Suprapubic skin (tissue), 4 donors: ENCODE data around the gene COQ10B. TPM values are rescaled to one million over a fixed set of nuclear protein-coding genes. Genes with fewer than 3 reads are reported as not detected.

ENCODE experiments used
- DNase-seq, 2 donors: peaks; one replicate each; pipeline ENCODE4 v3.0.0-alpha.2; 2019; ENCODE audit warnings: low spot score in 2 of 2
- H3K27ac ChIP-seq: fragments of 200-600 bp; sonication (generic); one replicate; pipeline ENCODE4 v1.5.1; 2019
- H3K27me3 ChIP-seq: fragments of 200-600 bp; sonication (generic); one replicate; pipeline ENCODE4 v1.5.1; 2019
- H3K36me3 ChIP-seq: fragments of 200-600 bp; sonication (generic); one replicate; pipeline ENCODE4 v1.5.1; 2019
- H3K4me1 ChIP-seq: fragments of 200-600 bp; sonication (generic); one replicate; pipeline ENCODE4 v1.5.1; 2019
- H3K4me3 ChIP-seq: fragments of 200-600 bp; sonication (generic); one replicate; pipeline ENCODE4 v1.5.1; 2019; ENCODE audit warnings: mild to moderate bottlenecking
- H3K9me3 ChIP-seq: fragments of 200-600 bp; sonication (generic); one replicate; pipeline ENCODE4 v1.5.1; 2019
- EP300 ChIP-seq: sonication (generic); formaldehyde crosslinking; IDR thresholded peaks from one replicate; pipeline ENCODE4 v1.6.1; 2017; ENCODE audit warnings: antibody characterized with exemption
- POLR2A ChIP-seq, 2 donors: fragments of 450-650 bp; IDR thresholded peaks; one replicate each; pipeline ENCODE4 v1.6.1; 2017; ENCODE audit warnings: antibody characterized with exemption in 2 of 2, mild to moderate bottlenecking in 2 of 2, moderate library complexity in 2 of 2
- POLR2AphosphoS5 ChIP-seq, 3 donors: sonication (generic); formaldehyde crosslinking; IDR thresholded peaks; one replicate each; pipeline ENCODE4 v1.6.1; 2017; ENCODE audit warnings: antibody characterized with exemption in 3 of 3
- WGBS: methylation state at CpG from one replicate; pipeline ENCODE4 v1.1.5; 2018; 5-methylcytosine and 5-hydroxymethylcytosine counted together
- total RNA-seq, 4 donors: library from RNA; depleted of rRNA; stranded (reverse); fragments of >200 nt; gene quantifications; one replicate each; pipeline ENCODE4 v1.1.0, GENCODE V29; 2016
- TF ChIP-seq, protein P1 (sequence below), 2 donors: fragments of 200-600 bp in 1 of 2; fragments of 450-650 bp in 1 of 2; sonication (generic) in 1 of 2; IDR thresholded peaks; one replicate each; pipeline ENCODE4 v1.5.1; 2016 to 2019; ENCODE audit warnings: antibody characterized with exemption in 2 of 2, mild to moderate bottlenecking in 1 of 2, moderate library complexity in 1 of 2

COQ10B gene
- total RNA-seq, 4 donors from 2014 or later, result 19.7 to 30.5 (median 25.2) TPM

DNA sequence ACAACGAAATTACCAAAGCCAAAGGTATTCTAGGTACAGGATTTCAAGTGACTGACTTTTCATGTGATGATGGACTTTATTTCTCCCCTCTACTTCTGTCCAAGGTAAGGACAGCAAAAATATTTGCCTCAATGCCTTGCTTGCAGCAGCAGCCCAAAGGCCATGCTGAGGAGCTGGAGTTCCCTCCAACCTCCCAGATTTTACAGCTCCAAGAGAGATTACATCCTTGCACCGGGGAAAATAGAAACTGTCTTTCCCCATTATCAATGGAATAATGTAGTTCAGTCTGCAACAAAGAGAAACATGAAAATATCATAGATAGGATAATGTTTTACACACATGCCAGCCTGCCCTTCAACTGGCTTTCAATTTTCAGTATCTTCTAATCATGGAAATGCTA, 32.8 kb downstream of the COQ10B start:
- DNase-seq, result no peak
- H3K4me3 ChIP-seq, result no peak overlapping the region
- H3K4me1 ChIP-seq, result no peaks in the 10 kb centered on the region
- no peak for TF ChIP-seq POLR2AphosphoS5 (IDR thresholded peaks at IDR 0.05)
- TF ChIP-seq, protein P1, sequence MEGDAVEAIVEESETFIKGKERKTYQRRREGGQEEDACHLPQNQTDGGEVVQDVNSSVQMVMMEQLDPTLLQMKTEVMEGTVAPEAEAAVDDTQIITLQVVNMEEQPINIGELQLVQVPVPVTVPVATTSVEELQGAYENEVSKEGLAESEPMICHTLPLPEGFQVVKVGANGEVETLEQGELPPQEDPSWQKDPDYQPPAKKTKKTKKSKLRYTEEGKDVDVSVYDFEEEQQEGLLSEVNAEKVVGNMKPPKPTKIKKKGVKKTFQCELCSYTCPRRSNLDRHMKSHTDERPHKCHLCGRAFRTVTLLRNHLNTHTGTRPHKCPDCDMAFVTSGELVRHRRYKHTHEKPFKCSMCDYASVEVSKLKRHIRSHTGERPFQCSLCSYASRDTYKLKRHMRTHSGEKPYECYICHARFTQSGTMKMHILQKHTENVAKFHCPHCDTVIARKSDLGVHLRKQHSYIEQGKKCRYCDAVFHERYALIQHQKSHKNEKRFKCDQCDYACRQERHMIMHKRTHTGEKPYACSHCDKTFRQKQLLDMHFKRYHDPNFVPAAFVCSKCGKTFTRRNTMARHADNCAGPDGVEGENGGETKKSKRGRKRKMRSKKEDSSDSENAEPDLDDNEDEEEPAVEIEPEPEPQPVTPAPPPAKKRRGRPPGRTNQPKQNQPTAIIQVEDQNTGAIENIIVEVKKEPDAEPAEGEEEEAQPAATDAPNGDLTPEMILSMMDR (IDR thresholded peaks at IDR 0.05), result no peak
- no peak for TF ChIP-seq EP300
- no peak for TF ChIP-seq POLR2A (IDR thresholded peaks at IDR 0.05)
- H3K27ac ChIP-seq, result no peak overlapping the region
- H3K9me3 ChIP-seq, result peaks cover 17% of the 10 kb centered on the region
- WGBS, result 90% methylated on average over 2 of the region's 2 CpGs
- H3K36me3 ChIP-seq, result peaks cover 72% of the 10 kb centered on the region
- no peaks in the 10 kb centered on the region for H3K27me3 ChIP-seq

DNA sequence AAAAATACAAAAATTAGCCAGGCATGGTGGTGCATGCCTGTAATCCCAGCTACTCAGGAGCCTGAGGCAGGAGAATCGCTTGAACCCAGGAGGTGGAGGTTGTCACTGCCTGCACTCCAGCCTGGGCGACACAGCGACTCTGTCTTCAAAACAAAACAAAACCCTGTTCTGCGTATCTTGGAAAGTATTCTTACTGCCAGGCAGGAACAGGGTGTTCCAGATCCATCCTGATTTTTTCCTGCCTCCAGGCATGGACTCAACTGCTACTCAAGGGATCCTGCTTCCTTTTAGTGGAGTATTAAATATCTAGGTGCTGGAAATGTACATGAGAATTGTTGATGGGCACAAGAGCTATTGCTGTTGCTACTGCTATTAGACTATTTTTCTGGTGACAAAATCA, 34.0 kb downstream of the COQ10B start:
- TF ChIP-seq POLR2A (IDR thresholded peaks at IDR 0.05), result no peak
- TF ChIP-seq, protein P1 (IDR thresholded peaks at IDR 0.05), result no peak
- TF ChIP-seq POLR2AphosphoS5 (IDR thresholded peaks at IDR 0.05), result no peak
- TF ChIP-seq EP300, result no peak
- H3K4me3 ChIP-seq, result no peak overlapping the region
- WGBS, result 71% methylated on average over 4 of the region's 4 CpGs
- H3K4me1 ChIP-seq, result no peaks in the 10 kb centered on the region
- H3K9me3 ChIP-seq, result peaks cover 15% of the 10 kb centered on the region
- peaks cover 82% of the 10 kb centered on the region for H3K36me3 ChIP-seq
- no peak overlapping the region for H3K27ac ChIP-seq
- no peak for DNase-seq
- H3K27me3 ChIP-seq, result no peaks in the 10 kb centered on the region

DNA sequence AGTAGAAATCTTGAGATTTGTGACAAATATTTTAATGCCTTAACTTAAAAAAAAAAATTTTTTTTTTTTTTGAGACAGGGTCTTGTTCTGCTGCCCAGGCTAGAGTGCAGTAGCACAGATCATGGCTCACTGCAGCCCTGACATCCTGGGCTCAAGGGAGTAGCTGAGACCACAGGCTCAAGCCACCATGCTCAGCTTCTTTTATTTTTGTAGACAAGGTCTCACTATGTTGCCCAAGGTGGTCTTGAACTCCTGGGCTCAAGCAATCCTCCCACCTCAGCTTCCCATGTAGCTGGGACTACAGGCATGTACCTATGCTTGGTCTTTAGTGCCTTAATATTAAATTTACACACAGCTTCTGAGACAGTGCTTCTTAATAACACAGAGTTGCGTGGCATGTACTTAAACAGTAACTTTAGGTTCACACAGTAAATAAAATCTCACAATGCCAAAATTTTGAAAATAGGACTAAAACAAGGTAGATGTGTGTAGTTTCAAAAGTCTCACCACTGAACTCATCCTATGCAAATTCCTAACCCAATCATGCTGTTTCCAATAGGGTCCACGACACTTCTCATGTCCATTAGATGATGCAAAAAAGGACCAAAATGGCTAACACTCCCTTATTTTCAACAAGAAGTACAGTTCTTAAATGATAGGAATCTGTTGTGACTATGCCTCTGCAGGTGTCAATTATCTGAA, 42.2 kb downstream of the COQ10B start:
- DNase-seq, result no peak
- Histone ChIP-seq H3K4me3 (no peak overlapping the region), H3K36me3 (peaks cover 63% of the 10 kb centered on the region), H3K27ac (no peak overlapping the region), H3K9me3 (no peaks in the 10 kb centered on the region), H3K27me3 (no peaks in the 10 kb centered on the region), H3K4me1 (peaks cover 33% of the 10 kb centered on the region)
- 91% methylated on average over 2 of the region's 2 CpGs for WGBS
- no peak for TF ChIP-seq POLR2A (IDR thresholded peaks at IDR 0.05)
- TF ChIP-seq EP300, result no peak
- no peak for TF ChIP-seq POLR2AphosphoS5 (IDR thresholded peaks at IDR 0.05)
- TF ChIP-seq, protein P1 (IDR thresholded peaks at IDR 0.05), result no peak

DNA sequence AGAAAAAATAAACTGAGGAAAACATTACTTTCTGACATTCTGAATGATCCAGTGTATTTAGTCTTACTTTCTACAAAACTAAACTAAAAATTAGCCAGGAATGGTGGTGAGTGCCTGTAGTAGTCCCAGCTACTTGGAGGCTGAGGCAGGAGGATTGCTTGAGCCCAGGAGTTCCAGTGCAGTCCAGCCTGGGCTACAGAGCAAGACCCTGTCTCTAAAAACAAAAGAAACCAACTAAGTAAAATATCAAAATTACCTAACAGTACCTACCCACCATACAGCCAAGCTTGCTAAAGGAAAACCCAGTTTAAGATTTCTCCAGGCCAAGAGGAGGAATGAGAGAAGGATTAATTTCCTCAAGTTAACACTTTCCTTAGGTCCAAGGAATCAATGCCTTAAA, 43.3 kb downstream of the COQ10B start:
- Histone ChIP-seq H3K27me3 (no peaks in the 10 kb centered on the region), H3K4me1 (peaks cover 41% of the 10 kb centered on the region), H3K27ac (no peak overlapping the region), H3K4me3 (no peak overlapping the region), H3K9me3 (no peaks in the 10 kb centered on the region), H3K36me3 (peaks cover 52% of the 10 kb centered on the region)
- TF ChIP-seq POLR2A (IDR thresholded peaks at IDR 0.05), result no peak
- TF ChIP-seq POLR2AphosphoS5 (IDR thresholded peaks at IDR 0.05), result no peak
- no peak for TF ChIP-seq EP300
- TF ChIP-seq, protein P1 (IDR thresholded peaks at IDR 0.05), result no peak
- no peak for DNase-seq

DNA sequence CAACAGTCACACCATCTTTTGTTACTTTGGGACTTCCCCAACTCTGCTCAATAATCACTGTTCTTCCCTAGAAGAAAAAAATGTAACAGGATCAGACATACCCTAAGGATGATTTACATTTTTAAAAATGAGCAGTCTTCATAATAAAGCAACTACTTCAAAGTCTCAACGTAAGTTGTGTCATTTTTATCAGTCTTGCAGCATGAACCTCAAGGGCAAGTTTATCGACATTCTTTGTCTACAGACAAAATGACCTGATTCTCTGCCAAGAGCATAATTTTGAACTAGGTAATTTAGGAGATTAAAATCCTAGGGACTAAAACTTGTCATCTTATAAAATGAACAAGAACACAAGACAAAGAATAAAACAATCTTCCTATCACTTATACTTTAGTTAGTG, 44.0 kb downstream of the COQ10B start:
- peaks cover 45% of the 10 kb centered on the region for H3K36me3 ChIP-seq
- TF ChIP-seq POLR2A (IDR thresholded peaks at IDR 0.05) (no peak), POLR2AphosphoS5 (IDR thresholded peaks at IDR 0.05) (no peak), EP300 (no peak)
- TF ChIP-seq, protein P1 (IDR thresholded peaks at IDR 0.05), result no peak
- H3K27me3 ChIP-seq, result no peaks in the 10 kb centered on the region
- no peak overlapping the region for H3K27ac ChIP-seq
- no peak for DNase-seq
- no peak overlapping the region for H3K4me3 ChIP-seq
- no peaks in the 10 kb centered on the region for H3K9me3 ChIP-seq
- peaks cover 48% of the 10 kb centered on the region for H3K4me1 ChIP-seq
- WGBS, result 39% methylated on average over 2 of the region's 2 CpGs
